LNCaP clone FGC (cell line): ENCODE data around the gene D2HGDH.

ENCODE experiments used
- DNase-seq: peaks from one replicate; pipeline ENCODE4 v3.0.0-alpha.2; 2011; ENCODE audit warnings: low read depth
- H3K4me3 ChIP-seq: 2 replicates; pipeline ENCODE4 v1.5.1; 2011; ENCODE audit warnings: mild to moderate bottlenecking, low read depth, low read length, control low read depth
- CTCF ChIP-seq: IDR thresholded peaks from 2 replicates; pipeline ENCODE4 v1.5.1; 2012; ENCODE audit warnings: mild to moderate bottlenecking; ENCODE audit not compliant: control insufficient read depth, insufficient read depth; ENCODE audit errors: extremely low read depth

The D2HGDH gene

DNA sequence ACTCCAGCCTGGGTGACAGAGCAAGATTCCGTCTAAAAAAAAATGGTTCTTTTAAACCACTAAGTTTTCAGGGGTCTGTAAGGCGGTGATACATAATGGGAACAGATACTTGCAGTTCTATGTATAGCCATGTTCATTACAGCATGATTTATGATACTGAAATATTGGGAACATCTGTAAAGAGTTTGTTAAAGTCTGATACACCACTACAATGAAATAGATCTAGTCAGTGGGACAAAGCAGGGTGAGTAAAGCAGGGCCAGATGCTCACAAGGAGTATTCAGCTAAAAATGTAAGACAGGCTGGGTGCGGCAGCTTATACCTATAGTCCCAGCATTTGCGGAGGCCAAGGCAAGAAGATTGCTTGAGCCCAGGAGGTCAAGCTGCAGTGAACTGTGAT, 38.8 kb upstream of the D2HGDH start:
- H3K4me3 ChIP-seq = no peak overlapping the region
- DNase-seq = no peak
- TF ChIP-seq CTCF = no peak

DNA sequence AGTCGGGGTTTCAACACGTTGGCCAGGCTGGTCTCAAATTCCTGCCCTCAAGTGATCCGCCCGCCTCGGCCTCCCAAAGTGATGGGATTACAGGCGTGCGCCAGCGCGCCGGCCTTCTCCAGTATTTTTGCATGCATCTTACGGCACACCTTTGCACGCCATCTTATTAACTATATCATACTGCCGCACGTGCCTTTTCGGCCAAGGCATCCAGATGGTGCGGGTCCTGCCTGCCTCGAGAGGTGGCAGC, 33.4 kb upstream of the D2HGDH start:
- DNase-seq = peak; percentile 80
- peak overlapping the region; percentile 72 for H3K4me3 ChIP-seq
- TF ChIP-seq CTCF = peak; percentile 76

- H3K4me3 ChIP-seq = peak within 1 kb of the TSS; percentile 77
- DNase-seq = peak; percentile 55
- no peak for TF ChIP-seq CTCF
These were observed 32.9 kb upstream of the D2HGDH start, which contains the start of gene ING5 for GRCh38 chr2:241701399-241702154. ING5 (plus strand) TSS chr2:241702039; CDS start chr2:241702066, 27 bp downstream.

GRCh38 chr2:241702155-241703031, 32.0 kb upstream of the D2HGDH start:
- peak; percentile 37 for DNase-seq
- H3K4me3 ChIP-seq = peak overlapping the region; percentile 77
- TF ChIP-seq CTCF = peak; percentile 46

DNA sequence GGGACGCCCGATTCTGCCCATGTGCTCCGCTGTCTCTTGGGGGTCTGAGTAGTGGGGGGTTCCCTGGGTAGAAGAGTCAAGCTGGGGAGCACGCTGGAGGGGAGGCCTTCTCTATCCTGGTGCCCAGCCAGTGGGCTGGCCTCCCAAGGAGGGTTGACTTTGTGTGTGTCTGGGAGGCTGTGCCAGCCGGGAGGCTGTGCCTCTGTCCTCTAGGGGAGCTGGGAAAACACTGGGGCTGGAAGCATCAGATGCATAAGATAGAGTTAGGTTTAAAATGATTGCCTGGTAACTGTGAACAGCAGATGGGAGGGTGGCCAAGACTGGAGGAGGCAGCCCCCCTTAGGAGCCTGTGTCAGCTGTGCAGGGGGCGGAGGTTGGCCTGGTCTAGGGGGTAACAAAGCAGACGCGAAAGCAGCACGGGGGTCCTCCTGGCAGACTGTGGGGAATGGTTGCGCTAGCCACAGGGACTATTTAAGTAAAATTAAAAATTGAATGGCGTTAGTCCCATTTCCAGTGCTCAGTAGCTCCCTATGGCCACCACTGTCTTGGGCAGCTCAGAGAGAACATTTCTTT, 31.3 kb upstream of the D2HGDH start:
- peak overlapping the region; percentile 77 for H3K4me3 ChIP-seq
- TF ChIP-seq CTCF = no peak
- DNase-seq = no peak

- no peak for DNase-seq
- no peak overlapping the region for H3K4me3 ChIP-seq
- TF ChIP-seq CTCF = no peak
These were observed 27.9 kb upstream of the D2HGDH start for GRCh38 chr2:241706537-241706936.
